HepG2 (cell line): ENCODE measurements around the gene MAPK10.

Experiments used
- ETV6 ChIP-seq: sonication (generic); formaldehyde crosslinking; conservative IDR thresholded peaks from 2 replicates; pipeline ENCODE4 v1.4.0; 2020; ENCODE audit warnings: missing genetic modification reagents
- HDAC2 ChIP-seq: sonication (generic); formaldehyde crosslinking; IDR thresholded peaks from 2 replicates; pipeline ENCODE4 v1.4.0; 2020; ENCODE audit warnings: missing genetic modification reagents
- MAFK ChIP-seq, 2 experiments: IDR thresholded peaks in 1 of 2; conservative IDR thresholded peaks in 1 of 2; 2 replicates each; pipeline ENCODE4 v1.6.1; 2011; ENCODE audit warnings: improper control_type of control experiment in 2 of 2, low read length in 2 of 2
- MED1 ChIP-seq: sonication (generic); formaldehyde crosslinking; IDR thresholded peaks from 2 replicates; pipeline ENCODE4 v1.4.0; 2020; ENCODE audit warnings: missing genetic modification reagents
- POLR2A ChIP-seq, 2 experiments: IDR thresholded peaks; 2 replicates each; pipeline ENCODE4 v1.6.1; 2011; ENCODE audit warnings: low read depth in 2 of 2, low read length in 2 of 2, mild to moderate bottlenecking in 1 of 2, moderate library complexity in 1 of 2; ENCODE audit not compliant: insufficient read depth in 1 of 2
- TBP ChIP-seq: sonication (generic); formaldehyde crosslinking; IDR thresholded peaks from 2 replicates; pipeline ENCODE4 v1.5.0; 2020; ENCODE audit warnings: missing genetic modification reagents
- ZFP36 ChIP-seq: fragments of 150-350 bp; IDR thresholded peaks from 2 replicates; pipeline ENCODE4 v1.6.1; 2018; ENCODE audit warnings: borderline replicate concordance, low read length, low read depth; ENCODE audit not compliant: partially characterized antibody
- ZNF367 ChIP-seq: sonication (generic); formaldehyde crosslinking; IDR thresholded peaks from 2 replicates; pipeline ENCODE4 v1.4.0; 2020; ENCODE audit warnings: missing genetic modification reagents, borderline replicate concordance
- ZNF776 ChIP-seq: sonication (generic); formaldehyde crosslinking; IDR thresholded peaks from 2 replicates; pipeline ENCODE4 v1.4.0; 2020; ENCODE audit warnings: mild to moderate bottlenecking, missing genetic modification reagents
- ZNF792 ChIP-seq: IDR thresholded peaks from 2 replicates; pipeline ENCODE4 v1.6.1; 2016
- TF ChIP-seq, protein P1 (sequence below): IDR thresholded peaks from 2 replicates; pipeline ENCODE4 v1.6.1; 2016; ENCODE audit warnings: missing genetic modification reagents, missing compliant biosample characterization
- TF ChIP-seq, protein P2 (sequence below), 2 experiments: fragments of 450-650 bp in 1 of 2; sonication (generic) in 1 of 2; formaldehyde crosslinking; IDR thresholded peaks; 2 replicates each; pipeline versions ENCODE4 v1.5.0 to v1.8.0; 2020 to 2022; ENCODE audit warnings: mild to moderate bottlenecking in 1 of 2, missing genetic modification reagents in 1 of 2
- TF ChIP-seq, protein P3 (sequence below): fragments of 450-650 bp; IDR thresholded peaks from 2 replicates; pipeline ENCODE4 v1.6.1; 2017; ENCODE audit warnings: mild to moderate bottlenecking

DNA sequence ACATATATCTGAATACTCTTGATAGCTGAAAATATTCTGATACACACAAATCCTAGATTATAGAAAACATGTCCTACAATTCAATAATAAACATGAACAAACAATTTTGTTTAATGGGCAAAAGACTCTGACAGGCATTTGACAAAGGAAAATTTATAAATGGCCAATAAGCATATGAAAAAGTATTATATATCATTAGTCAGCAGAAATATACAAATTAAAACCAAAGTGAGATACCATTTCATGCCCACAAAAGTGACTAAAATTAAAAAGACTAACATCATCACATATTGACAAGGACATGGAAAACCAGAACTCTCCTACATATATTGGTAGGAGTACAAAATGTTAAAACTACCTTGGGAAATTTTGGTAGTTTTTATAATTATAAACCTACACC, 2.7 kb upstream of the MAPK10 start:
- TF ChIP-seq ZNF792 (CRISPR knock-in tag) (no peak), ZNF367 (no peak), MED1 (CRISPR knock-in tag) (no peak), MAFK (conservative IDR thresholded peaks at IDR 0.05 in 1 of 2, IDR thresholded peaks at IDR 0.05 in 1 of 2; ENCODE audit: low read length in 2 of 2) (peak; percentile 62 to 77; a peak in 3 of 4 replicates), POLR2A (IDR thresholded peaks at IDR 0.05; ENCODE audit: insufficient read depth in 1 of 2, low read depth in 2 of 2, low read length in 2 of 2) (no peak), ZFP36 (no peak), TBP (no peak), HDAC2 (CRISPR knock-in tag) (no peak), ETV6 (CRISPR knock-in tag) (no peak), ZNF776 (CRISPR knock-in tag) (no peak)
- TF ChIP-seq, protein P1, sequence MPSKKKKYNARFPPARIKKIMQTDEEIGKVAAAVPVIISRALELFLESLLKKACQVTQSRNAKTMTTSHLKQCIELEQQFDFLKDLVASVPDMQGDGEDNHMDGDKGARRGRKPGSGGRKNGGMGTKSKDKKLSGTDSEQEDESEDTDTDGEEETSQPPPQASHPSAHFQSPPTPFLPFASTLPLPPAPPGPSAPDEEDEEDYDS (CRISPR knock-in tag): no peak
- TF ChIP-seq, protein P2, sequence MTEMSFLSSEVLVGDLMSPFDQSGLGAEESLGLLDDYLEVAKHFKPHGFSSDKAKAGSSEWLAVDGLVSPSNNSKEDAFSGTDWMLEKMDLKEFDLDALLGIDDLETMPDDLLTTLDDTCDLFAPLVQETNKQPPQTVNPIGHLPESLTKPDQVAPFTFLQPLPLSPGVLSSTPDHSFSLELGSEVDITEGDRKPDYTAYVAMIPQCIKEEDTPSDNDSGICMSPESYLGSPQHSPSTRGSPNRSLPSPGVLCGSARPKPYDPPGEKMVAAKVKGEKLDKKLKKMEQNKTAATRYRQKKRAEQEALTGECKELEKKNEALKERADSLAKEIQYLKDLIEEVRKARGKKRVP (CRISPR knock-in tag; IDR thresholded peaks at IDR 0.05): no peak
- TF ChIP-seq, protein P3, sequence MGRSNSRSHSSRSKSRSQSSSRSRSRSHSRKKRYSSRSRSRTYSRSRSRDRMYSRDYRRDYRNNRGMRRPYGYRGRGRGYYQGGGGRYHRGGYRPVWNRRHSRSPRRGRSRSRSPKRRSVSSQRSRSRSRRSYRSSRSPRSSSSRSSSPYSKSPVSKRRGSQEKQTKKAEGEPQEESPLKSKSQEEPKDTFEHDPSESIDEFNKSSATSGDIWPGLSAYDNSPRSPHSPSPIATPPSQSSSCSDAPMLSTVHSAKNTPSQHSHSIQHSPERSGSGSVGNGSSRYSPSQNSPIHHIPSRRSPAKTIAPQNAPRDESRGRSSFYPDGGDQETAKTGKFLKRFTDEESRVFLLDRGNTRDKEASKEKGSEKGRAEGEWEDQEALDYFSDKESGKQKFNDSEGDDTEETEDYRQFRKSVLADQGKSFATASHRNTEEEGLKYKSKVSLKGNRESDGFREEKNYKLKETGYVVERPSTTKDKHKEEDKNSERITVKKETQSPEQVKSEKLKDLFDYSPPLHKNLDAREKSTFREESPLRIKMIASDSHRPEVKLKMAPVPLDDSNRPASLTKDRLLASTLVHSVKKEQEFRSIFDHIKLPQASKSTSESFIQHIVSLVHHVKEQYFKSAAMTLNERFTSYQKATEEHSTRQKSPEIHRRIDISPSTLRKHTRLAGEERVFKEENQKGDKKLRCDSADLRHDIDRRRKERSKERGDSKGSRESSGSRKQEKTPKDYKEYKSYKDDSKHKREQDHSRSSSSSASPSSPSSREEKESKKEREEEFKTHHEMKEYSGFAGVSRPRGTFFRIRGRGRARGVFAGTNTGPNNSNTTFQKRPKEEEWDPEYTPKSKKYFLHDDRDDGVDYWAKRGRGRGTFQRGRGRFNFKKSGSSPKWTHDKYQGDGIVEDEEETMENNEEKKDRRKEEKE: no peak
